IPS DF 4.7 (cell line): ENCODE results near the gene ECHS1.
"Not testable (repeated sequence)": the region's sequence is repeated elsewhere in the genome, so short reads cannot be mapped to it uniquely, and the experiment has no call there.

Experiments
- DNase-seq: peaks from one replicate; pipeline ENCODE4 v3.0.0-alpha.2; 2013; ENCODE audit warnings: low spot score; ENCODE audit errors: extremely low read depth

The ECHS1 gene

GRCh38 chr10:133324857-133325260 is 48.3 kb downstream of the ECHS1 start:
- no peak for DNase-seq

- no peak for DNase-seq
These were observed 48.9 kb downstream of the ECHS1 start for GRCh38 chr10:133324198-133324792.

GRCh38 chr10:133322064-133322709 is 51.0 kb downstream of the ECHS1 start:
- not testable (repeated sequence) for DNase-seq

DNA sequence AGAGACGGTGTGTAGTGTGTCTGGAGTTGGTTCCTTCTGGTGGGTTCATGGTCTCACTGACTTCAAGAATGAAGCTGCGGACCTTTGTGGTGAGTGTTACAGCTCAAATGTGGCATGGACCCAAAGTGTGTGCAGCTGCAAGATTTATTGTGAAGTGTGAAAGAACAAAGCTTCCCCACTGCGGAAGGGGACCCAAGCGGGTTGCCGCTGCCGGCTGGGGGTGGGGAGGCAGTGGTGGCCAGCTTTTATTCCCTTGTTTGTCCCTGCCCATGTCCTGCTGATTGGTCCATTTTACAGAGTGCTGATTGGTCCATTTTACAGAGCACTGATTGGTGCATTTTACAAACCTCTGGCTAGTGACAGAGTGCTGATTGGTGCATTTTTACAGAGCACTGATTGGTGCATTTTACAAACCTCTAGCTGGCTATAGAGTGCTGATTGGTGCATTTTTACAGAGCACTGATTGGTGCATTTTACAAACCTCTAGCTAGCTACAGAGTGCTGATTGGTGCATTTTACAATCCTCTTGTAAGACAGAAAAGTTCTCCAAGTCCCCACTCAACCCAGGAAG is 52.2 kb downstream of the ECHS1 start:
- not testable (repeated sequence) for DNase-seq

DNA sequence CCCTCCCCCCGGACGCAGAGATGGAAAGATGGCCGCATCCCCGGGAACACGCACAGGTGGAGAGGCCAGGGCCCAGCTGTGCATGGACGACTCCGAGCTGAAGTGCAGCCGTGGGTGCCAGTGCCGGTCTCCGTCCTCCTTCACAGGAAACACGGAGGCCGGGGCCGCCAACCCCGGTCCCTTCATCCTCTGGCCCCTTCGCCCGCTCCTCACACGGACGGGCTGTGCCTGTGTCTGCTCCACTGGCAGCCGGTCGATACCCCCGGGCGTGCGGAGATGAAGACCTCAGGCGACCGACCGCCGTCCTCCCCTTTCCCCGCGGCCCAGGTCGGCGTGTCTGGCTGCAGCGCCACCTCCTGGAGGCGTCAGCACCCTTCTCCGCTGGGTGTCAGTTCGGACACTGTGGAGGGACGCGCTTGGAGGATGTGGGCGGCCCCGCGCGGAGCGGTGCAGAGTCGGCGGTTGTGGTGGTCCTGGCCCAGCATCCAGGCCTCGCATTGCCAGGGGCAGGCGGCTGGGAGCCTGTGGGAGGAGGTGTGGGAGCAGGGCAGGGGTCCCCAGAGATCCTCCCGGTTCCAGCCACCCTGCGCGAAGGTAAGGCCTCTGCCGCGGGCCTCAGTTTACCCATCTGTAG is 54.5 kb downstream of the ECHS1 start:
- no peak for DNase-seq

DNA sequence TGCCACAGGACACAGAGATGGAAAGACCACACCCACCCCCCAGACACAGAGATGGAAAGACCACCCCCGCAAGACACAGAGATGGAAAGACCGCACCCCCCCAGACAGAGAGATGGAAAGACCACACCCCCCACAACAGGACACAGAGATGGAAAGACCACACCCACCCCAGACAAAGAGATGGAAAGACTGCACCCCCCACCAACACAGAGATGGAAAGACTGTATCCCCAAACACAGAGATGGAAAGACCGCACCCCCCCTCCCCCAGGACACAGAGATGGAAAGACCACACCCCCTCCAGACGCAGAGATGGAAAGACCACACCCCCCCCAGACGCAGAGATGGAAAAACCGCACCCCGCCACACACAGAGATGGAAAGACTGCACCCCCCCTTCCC is 56.4 kb downstream of the ECHS1 start:
- no peak for DNase-seq

DNA sequence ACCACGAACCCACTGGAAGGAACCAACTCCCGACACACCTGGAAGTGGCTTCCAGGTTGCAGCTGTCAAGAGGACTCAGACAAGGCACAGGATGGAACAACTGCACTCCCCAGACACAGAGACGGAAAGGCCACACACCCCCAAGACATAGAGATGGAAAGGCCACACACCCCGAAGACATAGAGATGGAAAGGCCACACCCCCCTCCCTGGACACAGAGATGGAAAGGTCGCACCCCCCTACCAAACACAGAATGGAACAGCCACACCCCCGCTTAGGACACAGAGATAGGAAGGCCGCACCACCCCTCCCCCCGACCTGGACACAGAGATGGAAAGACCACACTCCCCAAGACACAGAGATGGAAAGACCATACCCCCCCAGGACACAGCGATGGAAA is 56.9 kb downstream of the ECHS1 start:
- no peak for DNase-seq

- DNase-seq = no peak
These were observed 57.3 kb downstream of the ECHS1 start for GRCh38 chr10:133315847-133316246.

DNA sequence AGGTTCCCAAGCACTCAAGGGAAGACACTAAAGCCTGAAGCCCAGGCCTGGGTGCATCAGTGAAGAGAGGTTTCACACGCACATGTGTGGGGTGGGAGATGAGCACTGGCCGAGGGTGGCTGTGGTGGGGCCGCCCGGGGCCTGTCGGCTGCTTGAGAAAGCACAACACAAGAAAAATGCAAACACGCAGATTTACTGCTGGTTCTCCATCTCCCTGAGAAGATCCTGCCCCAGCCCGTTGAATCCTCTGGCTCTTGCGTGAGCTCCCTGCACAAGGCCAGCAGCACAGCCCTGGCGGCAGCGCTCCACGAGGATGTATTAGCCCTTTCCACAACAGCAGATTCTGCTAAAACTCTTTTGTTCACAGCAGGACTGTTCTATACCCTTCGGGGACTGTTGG is 58.2 kb downstream of the ECHS1 start:
- no peak for DNase-seq

DNA sequence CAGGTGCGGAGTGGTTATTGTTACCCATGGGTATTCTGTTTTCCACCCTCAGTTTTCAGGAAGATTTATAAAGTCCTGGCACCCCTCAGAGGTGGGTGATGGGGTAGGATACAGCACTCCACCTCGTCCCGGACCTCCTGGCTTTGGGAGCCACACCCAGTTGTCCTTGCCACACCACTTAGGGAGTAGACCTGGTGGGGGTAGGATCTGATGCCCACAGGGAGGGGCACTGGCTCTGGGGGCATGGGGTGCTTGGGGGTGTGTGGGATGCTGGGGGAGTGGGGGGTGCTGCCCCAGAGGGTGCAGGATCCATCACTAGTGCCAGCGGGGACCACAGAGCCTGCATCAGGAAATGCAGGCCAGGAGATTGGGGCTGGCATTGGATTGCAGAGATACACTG is 60.0 kb downstream of the ECHS1 start:
- DNase-seq = no peak

DNA sequence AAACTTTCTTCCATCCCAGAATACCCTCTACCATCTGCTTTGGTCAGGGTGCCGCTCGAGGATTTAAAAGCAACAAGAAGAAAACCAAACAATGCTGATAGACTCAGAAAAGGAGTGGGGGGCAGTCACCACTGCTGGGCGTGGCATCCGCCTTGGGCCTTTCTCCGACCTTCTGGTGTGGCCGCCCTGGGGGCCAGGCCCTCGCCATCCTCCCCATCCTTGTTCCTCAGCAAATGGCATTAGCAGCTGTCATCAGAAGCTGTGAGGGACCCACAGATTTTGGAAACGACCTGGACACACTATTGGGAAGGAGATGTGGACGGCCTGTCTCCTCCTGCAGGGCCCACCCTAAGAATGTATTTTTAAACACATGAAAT is 60.4 kb downstream of the ECHS1 start:
- no peak for DNase-seq
